ENCODE measurements around the gene SYT1.

GRCh38 chr12:79012636-79013035 is 148.1 kb downstream of the SYT1 start:
- TF ChIP-seq, protein P1, sequence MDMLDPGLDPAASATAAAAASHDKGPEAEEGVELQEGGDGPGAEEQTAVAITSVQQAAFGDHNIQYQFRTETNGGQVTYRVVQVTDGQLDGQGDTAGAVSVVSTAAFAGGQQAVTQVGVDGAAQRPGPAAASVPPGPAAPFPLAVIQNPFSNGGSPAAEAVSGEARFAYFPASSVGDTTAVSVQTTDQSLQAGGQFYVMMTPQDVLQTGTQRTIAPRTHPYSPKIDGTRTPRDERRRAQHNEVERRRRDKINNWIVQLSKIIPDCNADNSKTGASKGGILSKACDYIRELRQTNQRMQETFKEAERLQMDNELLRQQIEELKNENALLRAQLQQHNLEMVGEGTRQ (IDR thresholded peaks at IDR 0.05; ENCODE audit: low read depth, low read length): no peak
- TF ChIP-seq, protein P2, sequence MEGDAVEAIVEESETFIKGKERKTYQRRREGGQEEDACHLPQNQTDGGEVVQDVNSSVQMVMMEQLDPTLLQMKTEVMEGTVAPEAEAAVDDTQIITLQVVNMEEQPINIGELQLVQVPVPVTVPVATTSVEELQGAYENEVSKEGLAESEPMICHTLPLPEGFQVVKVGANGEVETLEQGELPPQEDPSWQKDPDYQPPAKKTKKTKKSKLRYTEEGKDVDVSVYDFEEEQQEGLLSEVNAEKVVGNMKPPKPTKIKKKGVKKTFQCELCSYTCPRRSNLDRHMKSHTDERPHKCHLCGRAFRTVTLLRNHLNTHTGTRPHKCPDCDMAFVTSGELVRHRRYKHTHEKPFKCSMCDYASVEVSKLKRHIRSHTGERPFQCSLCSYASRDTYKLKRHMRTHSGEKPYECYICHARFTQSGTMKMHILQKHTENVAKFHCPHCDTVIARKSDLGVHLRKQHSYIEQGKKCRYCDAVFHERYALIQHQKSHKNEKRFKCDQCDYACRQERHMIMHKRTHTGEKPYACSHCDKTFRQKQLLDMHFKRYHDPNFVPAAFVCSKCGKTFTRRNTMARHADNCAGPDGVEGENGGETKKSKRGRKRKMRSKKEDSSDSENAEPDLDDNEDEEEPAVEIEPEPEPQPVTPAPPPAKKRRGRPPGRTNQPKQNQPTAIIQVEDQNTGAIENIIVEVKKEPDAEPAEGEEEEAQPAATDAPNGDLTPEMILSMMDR (conservative IDR thresholded peaks at IDR 0.05; ENCODE audit: low read depth, low read length): no peak
- no peak for TF ChIP-seq POLR2A (IDR thresholded peaks at IDR 0.05; ENCODE audit: low read depth, low read length)
- TF ChIP-seq MAZ (IDR thresholded peaks at IDR 0.05; ENCODE audit: borderline replicate concordance, low read depth, low read length): no peak
- TF ChIP-seq, protein P3, sequence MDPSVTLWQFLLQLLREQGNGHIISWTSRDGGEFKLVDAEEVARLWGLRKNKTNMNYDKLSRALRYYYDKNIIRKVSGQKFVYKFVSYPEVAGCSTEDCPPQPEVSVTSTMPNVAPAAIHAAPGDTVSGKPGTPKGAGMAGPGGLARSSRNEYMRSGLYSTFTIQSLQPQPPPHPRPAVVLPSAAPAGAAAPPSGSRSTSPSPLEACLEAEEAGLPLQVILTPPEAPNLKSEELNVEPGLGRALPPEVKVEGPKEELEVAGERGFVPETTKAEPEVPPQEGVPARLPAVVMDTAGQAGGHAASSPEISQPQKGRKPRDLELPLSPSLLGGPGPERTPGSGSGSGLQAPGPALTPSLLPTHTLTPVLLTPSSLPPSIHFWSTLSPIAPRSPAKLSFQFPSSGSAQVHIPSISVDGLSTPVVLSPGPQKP (IDR thresholded peaks at IDR 0.05; ENCODE audit: borderline replicate concordance, low read depth, low read length): no peak
